Right hindlimb (tissue), 1 donor: Measurements from ENCODE around the gene FAM98C.
A peak's percentile ranks its signal among the peaks of the same experiment; 100 is the strongest.

Experiments used
- DNase-seq: peaks from one replicate; pipeline ENCODE4 v3.0.0-alpha.2; 2018

FAM98C gene

GRCh38 chr19:38429811-38430156 is 26.9 kb downstream of the FAM98C start:
- no peak for DNase-seq

- no peak for DNase-seq
Measured at GRCh38 chr19:38430931-38431330, 28.0 kb downstream of the FAM98C start.

GRCh38 chr19:38433268-38433733 is 30.4 kb downstream of the FAM98C start, which contains the start of gene RYR1:
RYR1 (plus strand) TSS chr19:38433691; CDS start chr19:38433830, 139 bp downstream.
- DNase-seq: peak; percentile 76

- DNase-seq: peak; percentile 90
Measured at GRCh38 chr19:38434549-38435051, 31.7 kb downstream of the FAM98C start.

- DNase-seq: no peak
Measured at GRCh38 chr19:38437295-38437694, 34.4 kb downstream of the FAM98C start.

- DNase-seq: no peak
Measured at GRCh38 chr19:38437917-38438316, 35.0 kb downstream of the FAM98C start.

GRCh38 chr19:38440592-38440991 is 37.7 kb downstream of the FAM98C start:
- DNase-seq: no peak

- DNase-seq: no peak
Measured at GRCh38 chr19:38441657-38442348, 38.9 kb downstream of the FAM98C start.

- no peak for DNase-seq
Measured at GRCh38 chr19:38442736-38443135, 39.8 kb downstream of the FAM98C start.

- no peak for DNase-seq
Measured at GRCh38 chr19:38443458-38443999, 40.6 kb downstream of the FAM98C start.

- no peak for DNase-seq
Measured at GRCh38 chr19:38444026-38444425, 41.1 kb downstream of the FAM98C start.

- DNase-seq: no peak
Measured at GRCh38 chr19:38445362-38445761, 42.5 kb downstream of the FAM98C start.

- DNase-seq: no peak
Measured at GRCh38 chr19:38448225-38448624, 45.3 kb downstream of the FAM98C start.

GRCh38 chr19:38449518-38449917 is 46.6 kb downstream of the FAM98C start:
- DNase-seq: no peak

- no peak for DNase-seq
Measured at GRCh38 chr19:38451036-38451435, 48.1 kb downstream of the FAM98C start.

GRCh38 chr19:38451629-38452028 is 48.7 kb downstream of the FAM98C start:
- no peak for DNase-seq

- DNase-seq: no peak
Measured at GRCh38 chr19:38452430-38453366, 49.8 kb downstream of the FAM98C start.

GRCh38 chr19:38453596-38453995 is 50.7 kb downstream of the FAM98C start:
- no peak for DNase-seq

- no peak for DNase-seq
Measured at GRCh38 chr19:38455031-38455430, 52.1 kb downstream of the FAM98C start.

GRCh38 chr19:38457202-38457601 is 54.3 kb downstream of the FAM98C start:
- DNase-seq: no peak

- DNase-seq: no peak
Measured at GRCh38 chr19:38457690-38458405, 55.0 kb downstream of the FAM98C start.
